ENCODE measurements around the gene MRPL12.

DNA sequence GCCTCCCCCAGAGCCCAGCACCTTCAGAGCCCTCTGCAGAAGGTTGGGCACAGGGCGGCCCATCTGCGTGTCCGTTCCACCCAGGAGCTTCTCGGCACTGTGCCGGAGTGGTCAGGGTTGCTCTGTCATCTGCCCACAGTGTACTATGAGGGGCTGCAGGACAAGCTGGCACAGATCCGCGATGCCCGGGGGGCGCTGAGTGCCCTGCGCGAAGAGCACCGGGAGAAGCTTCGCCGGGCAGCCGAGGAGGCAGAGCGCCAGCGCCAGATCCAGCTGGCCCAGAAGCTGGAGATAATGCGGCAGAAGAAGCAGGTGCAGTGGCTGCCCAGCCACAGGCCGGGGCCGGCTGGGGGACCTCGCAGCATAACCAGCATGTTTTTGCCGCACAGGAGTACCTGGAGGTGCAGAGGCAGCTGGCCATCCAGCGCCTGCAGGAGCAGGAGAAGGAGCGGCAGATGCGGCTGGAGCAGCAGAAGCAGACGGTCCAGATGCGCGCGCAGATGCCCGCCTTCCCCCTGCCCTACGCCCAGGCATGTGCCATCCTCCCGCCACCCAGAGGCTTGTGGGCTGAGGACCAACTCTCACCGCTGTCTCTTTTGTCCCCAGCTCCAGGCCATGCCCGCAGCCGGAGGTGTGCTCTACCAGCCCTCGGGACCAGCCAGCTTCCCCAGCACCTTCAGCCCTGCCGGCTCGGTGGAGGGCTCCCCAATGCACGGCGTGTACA lies 6.8 kb upstream of the MRPL12 start:
- TF ChIP-seq, protein P1, sequence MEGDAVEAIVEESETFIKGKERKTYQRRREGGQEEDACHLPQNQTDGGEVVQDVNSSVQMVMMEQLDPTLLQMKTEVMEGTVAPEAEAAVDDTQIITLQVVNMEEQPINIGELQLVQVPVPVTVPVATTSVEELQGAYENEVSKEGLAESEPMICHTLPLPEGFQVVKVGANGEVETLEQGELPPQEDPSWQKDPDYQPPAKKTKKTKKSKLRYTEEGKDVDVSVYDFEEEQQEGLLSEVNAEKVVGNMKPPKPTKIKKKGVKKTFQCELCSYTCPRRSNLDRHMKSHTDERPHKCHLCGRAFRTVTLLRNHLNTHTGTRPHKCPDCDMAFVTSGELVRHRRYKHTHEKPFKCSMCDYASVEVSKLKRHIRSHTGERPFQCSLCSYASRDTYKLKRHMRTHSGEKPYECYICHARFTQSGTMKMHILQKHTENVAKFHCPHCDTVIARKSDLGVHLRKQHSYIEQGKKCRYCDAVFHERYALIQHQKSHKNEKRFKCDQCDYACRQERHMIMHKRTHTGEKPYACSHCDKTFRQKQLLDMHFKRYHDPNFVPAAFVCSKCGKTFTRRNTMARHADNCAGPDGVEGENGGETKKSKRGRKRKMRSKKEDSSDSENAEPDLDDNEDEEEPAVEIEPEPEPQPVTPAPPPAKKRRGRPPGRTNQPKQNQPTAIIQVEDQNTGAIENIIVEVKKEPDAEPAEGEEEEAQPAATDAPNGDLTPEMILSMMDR (IDR thresholded peaks at IDR 0.05), result no peak
- no peak for TF ChIP-seq POLR2A (IDR thresholded peaks at IDR 0.05)
